ENCODE data around the gene TCAF1.
"Not testable (repeated sequence)": the region's sequence is repeated elsewhere in the genome, so short reads cannot be mapped to it uniquely, and the experiment has no call there.

TCAF1 gene

DNA sequence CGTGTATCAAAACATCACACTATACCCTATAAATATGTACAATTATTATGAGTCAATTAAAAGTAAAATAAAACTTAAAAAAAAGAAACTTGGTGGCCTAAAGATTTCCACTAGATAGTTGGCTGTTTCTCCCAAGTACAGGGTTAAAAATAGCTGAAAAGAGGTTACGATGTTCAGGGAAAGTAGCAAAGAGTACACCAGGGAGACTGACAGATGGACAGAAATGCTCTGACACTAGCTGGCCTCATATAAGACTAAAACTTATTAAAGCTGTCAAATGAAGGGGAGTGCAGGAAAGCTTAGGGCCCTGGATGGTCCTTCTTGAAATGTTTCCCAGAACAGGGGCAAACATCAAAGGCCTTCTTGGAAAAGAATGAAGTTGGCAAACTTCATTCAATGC is 51.3 kb downstream of the TCAF1 start:
- no peak for FAIRE-seq

DNA sequence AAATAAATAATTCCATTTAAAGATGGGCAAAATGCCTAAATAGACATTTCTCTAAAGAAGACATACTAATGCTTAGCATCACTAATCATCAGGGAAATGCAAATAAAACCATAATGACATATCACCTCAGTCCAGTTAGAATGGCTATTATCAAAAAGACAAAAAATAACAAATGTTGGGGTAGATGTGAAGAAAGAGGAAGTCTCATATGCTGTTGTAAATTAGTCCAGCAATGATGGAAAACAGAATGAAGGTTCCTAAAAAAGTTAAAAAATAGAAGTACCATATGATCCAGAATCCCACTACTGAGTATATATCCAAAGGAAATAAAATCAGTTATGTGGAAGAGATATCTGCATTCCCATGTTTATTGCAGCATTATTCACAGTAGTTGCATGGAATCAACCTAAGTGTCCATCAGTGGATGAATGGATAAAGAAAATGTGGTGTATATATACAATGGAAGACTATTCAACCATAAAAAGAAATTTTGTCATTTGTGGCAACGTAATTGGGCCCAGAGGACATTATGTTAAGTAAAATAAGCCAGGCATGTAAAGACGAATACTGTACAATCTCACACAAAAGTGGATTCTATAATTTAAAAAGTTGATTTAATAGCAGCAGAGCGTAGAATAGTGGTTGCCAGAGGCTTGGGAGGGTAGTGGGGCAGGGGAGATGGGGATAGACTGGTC is 52.0 kb downstream of the TCAF1 start:
- no peak for FAIRE-seq

DNA sequence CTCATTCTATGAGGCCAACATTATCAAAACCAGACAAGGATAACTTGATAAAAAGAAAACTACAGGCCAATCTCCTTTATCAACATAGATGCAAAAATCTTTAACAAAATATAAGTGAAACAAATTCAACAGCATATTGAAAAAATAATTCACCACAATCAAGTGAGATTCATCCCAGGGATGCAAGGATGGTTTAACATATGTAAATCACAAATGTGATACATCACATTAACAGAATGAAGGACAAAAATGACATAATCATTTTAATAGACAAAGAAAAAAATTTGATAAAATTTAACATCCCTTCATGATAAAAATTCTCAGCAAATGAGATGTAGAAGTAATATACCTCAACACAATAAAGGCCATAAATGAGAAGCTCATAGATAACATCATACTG is 53.8 kb downstream of the TCAF1 start:
- peak; percentile 76 for FAIRE-seq

DNA sequence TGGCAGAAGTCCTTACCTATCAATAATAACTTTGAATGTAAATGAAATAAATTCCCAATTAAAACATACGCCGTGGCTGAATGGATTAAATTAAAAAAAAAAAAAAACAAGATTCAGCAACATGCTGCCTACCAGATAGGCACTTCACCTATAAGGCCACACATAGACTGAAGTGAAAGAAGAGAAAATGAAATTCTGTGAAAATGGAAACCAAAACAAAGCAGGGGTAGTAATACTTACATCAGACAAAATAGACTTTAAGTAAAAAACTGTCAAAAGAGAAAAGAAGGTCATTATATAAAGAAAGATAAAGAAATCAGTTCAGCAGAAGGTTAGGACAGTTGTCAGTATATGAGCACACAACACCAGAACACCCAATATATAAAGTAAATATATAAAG is 55.3 kb downstream of the TCAF1 start:
- FAIRE-seq, result no peak

DNA sequence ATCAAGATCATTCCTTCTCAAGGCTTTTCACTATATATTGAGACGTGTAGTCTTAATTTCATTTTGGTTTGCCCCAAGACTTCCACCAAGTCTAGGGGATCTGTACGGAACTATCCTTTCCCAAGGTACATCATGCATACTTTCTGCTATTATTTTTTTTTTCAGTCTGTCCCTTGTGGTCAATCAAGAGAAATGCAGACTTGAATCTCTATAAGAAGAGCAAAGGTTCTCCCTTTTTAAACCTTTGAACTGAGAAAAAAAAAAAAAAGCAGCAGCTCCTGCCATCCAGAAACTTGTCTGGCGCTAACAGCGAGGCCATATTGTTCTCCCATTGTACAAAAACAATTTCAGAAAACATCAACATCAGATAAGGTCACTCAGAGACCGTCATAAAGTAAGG is 60.3 kb downstream of the TCAF1 start:
- not testable (repeated sequence) for FAIRE-seq

DNA sequence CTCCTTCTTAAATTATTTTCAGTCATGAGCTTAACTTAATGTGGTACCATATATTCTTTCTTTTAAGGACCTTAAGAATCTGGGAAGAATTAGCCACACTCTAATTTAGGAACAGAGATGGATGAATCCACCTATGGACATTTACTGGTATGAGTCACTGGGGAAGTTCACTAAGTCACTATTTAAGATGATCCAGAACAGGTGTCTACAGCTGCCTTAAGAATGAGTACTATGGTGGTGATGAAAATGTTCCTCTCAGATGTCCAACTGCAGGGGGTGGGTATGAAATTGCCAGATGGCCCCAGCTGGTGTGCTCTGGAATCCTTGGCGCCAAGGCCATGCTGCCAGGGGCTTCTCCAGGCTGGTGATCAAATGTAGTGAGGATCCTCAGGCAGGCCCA is 61.9 kb downstream of the TCAF1 start:
- not testable (repeated sequence) for FAIRE-seq

DNA sequence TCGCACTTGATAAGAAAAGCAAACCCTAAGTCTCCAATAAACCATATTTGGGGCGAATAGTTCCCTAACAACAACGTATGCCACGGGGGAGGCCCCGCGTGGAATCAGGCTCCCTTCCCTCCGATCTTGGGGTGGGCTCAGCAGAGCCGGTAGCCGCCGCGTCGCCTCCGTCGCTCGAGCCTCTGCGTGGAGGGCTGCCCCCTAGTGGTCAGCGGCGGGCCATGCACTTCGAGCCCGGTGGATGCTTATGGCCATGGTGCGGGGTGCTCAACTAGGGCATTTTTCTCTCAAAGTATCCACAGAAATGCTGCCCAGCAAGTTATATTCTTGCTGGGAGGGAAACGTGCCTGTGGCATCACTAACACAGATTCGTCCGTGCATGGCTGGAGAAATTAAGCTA is 64.8 kb downstream of the TCAF1 start:
- not testable (repeated sequence) for FAIRE-seq

DNA sequence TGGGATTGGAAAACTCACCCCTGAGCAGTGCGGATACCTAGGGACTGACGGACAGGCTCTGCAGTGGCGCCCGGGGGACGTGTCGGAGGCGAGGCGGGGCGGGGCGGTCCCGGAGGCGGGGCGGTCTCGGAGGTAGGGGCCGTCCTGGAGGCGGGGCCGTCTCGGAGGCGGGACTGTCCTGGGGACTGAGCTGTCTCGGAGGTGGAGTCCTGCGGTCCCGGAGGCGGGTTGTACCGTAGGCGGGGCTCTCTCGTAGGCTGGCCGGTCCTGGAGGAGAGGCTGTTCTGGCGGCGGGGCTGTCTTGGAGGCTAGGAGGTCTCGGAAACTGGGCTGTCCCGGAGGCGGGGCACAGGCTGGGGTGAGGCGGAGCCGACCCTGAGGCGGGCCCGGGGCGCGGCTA is 65.4 kb downstream of the TCAF1 start:
- peak; percentile 99 for FAIRE-seq

DNA sequence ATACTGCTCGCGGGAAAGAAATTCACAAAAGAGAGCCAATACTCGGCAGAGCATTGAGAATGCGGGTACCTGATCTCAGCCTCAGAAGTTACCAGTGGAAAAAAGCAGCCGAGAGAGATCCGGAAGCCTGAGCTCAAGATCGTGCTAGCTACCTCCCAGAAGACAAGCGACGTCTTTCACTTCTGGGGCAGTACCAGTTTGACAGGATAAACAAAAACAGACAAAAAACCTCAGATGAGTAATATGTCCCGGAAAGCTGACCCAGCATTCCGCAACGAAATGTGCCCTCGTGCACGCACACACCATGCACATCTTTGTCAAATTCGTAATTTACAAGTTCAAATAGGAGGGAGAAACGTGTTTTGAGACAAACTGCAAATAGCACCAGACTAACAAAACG is 65.9 kb downstream of the TCAF1 start:
- FAIRE-seq, result not testable (repeated sequence)

DNA sequence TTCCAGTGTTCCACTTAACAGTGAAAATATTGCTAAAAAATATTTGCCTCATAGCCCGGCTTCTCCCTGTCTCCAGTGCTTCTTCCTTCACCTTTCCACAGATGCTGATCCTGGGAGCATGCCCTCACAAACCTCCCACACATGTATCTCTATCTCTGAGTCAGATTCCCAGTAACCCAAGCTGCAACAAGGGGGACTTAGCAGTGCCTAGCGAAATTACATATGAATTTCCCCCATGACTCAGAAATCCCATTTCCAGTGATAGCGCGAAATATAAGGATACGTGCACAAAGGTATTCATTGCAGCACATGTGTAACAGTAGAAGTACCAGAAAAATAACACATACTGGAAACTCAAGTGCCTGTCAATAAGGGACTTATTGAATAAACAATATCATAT is 75.4 kb downstream of the TCAF1 start:
- not testable (repeated sequence) for FAIRE-seq

DNA sequence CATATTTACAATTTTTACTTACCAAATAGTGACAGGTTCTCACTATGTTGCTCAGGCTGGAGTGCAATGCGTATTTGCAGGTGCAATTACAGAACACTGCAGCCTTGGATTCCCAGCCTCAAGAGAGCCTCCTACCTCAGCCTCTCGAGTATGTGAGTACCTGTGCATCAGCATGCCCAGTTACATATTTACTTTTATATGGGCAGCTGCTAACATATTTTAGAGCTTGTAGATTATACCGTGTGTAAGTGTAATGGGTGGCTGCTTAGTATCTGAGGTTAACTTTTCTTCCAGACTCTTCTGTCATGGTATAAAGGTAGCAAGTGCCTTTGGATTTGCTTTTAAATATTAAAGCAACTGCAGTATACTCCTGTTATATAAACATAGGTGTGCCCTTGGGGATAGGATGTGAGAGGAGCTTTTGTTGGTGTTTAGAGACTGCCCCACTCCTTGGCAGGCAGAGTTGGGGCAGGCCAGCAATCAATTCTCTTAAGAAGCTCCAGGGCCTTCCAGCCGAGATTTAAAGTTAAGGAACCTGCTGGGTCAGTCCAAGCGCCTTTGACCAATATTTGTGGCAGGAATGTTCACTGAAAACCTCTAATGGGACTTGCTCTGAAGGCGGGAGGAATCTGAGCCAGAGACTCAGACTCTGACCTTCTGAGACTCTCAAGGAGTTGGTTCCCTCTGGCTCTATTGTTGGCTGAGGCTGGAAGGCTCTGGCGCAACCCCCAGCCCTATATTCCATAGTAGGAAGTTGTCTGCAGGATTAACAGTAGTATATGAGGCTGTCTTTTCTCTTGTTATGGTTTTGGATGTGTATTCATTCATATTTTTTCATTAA is 77.5 kb downstream of the TCAF1 start:
- not testable (repeated sequence) for FAIRE-seq

DNA sequence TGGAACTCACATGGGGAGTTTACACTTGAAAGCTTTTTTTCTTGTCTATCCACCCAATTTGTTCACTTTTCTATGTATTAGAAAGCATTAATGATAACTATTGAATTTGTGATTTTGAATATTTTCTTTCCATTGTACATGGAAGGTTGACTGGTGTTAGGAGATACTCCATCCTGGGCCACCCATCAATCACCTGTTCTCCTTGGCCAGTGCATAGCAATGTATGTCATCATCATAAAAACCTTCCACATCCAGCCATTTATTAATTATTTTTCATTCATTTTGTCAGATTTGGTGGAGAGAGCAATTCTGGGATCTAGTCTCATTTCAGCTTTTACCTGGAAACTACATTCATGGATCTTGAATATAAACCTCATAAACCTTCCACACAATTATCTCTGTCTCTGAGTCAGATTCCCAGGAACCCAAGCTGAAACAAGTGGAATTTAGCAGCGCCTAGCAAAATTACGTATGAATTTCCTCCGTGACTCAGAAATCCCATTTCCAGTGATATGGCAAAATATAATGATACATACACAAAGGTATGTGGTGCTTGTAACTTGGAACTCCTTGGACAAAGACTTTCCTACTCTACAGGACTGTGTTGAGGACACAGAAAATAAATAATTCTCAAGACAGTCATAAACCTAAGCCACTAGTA is 78.2 kb downstream of the TCAF1 start:
- not testable (repeated sequence) for FAIRE-seq

DNA sequence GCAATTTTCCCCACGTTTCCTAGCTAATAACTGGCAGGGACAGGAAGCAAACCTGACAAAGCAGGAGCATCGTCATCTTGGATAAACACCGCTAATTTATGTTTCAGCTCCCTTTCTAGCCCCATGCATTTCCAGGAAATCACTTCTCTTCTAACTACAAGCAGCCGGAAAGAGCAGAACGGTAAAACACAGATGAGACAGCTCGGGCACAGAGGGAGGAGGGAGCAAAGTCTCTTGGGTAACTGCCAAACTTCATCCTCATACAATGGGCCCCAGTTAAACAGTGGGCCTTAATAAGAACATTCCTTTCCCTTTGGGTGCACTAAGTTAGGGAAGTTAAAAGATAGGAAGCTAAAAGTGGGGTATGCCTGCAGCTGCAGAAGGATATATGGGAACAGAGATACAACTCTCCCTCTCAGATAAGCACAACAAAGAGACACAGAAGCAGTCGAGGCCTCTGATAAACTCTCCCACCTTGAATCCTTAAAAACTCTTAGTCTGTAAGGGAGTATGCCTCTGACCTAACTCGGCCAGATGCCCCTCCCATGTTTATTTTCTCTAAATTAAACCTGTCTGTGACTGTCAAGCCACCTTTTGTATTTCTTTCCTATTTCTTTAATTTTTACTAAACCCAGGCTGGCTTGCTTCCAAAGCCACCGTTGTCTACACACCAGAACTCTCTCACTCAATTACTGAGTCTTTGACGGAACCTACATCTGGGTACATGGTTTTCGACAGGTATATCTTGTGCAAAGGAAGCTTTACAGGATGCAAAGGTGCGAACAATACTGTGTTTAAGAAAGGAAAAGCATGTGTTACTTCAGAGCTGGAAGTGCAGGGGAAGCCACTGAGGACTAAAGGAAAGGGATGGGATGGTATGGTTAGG is 80.3 kb downstream of the TCAF1 start:
- not testable (repeated sequence) for FAIRE-seq

DNA sequence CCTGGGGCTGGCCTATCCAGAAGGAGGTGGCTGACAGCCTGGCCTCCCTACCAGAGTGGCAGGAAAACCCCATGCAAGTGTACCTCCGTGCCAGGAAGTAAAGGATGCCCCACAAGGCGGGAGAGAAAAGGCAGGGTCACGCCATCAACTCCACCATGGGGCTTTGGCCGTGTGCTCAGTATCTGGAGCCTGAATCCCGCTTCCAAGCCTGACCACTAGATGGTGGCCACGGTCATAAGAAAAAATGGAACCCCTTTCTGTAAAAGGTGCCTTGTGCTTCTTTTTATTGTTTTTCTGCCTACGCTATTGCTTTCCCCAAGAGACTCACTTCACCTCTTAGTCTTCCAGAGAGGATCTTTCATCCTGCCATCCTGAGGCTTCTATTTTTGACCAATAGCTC is 84.1 kb downstream of the TCAF1 start:
- not testable (repeated sequence) for FAIRE-seq

DNA sequence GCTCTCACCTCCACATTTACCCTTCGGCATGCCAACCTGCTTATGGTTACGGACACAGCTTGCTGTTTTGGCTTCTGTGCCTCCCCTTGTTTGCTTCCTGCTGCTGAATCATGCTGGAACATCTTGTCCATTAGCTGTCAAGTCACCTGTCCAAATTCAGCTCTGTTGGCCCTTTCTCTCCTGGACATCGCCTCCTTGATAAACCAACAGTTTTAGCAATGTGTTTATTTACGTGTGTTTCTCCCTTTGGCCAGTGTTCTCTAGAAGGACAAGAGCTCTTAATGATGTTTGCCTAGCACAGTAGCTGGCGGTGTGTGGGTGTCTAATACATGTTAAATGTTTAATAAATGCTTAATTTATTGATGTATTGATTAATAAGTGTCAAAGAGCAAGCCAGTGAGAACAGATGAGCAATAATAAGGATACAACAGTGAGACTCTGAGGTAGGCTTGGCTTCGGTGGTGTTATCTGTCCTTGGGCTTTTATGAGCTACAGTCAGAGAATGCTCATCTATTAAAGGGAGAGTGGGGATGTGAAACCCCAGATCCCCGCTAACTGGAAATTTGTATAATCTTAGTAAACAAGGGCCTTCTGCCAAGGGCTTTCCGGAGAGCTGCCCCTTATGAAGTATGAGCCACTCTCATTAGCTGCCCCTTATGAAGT is 85.4 kb downstream of the TCAF1 start:
- not testable (repeated sequence) for FAIRE-seq

DNA sequence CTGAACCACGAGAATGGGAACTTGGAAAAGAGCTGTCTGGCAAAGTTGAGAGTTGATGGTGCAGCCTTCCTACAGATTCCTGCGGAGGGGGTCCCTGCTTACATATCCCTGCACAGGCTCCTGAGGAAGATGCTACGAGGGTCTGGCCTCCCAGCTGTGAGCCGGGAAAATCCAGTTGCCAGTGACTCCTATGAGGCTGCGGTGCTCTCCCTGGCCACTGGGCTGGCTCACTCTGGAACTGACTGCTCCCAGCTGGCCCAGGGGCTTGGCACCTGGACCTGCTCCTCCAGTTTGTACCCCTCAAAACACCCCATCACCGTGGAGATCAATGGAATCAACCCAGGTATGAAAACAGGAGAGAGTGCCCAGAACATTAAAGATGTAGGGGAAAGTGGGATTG is 91.3 kb downstream of the TCAF1 start:
- FAIRE-seq, result not testable (repeated sequence)

DNA sequence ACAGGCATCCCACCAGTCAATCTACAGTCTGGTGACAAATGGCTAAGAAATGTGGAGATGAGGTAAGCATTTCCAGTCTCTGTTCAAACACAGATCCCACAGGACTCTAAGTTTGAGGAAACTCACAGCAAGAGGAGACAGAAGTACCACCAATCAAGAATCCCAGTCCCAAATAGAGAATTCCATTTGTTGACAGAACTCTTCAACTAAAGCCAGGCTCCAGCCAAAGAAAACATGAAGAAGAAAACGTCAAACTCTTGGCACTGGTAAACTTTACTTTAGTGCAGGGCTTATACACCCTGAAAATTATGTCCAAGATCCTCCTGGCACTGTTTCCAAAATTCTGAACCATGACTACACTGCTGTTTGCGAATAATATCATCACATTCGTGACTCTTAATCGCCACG is 95.3 kb downstream of the TCAF1 start:
- FAIRE-seq, result not testable (repeated sequence)
